Naive B cell (primary cell): ENCODE data around the gene PDSS2. TPM values are rescaled to one million over a fixed set of nuclear protein-coding genes. Genes with fewer than 3 reads are reported as not detected.
"Not testable (repeated sequence)": the region's sequence is repeated elsewhere in the genome, so short reads cannot be mapped to it uniquely, and the experiment has no call there.

Experiments used
- ATAC-seq, 2 donors: fragments of 150-1000 bp; cut with Tn5 transposase; 2 replicates each; pipeline ENCODE4 v1.10.0; 2021; ENCODE audit warnings: low read depth in 2 of 2, mild to moderate bottlenecking in 2 of 2, moderate library complexity in 2 of 2
- DNase-seq: peaks from one replicate; pipeline ENCODE4 v3.0.0; 2022
- H3K27ac Mint-ChIP-seq, 6 donors: one replicate each; pipeline ENCODE4 v1.8.0; 2020 to 2022; ENCODE audit warnings: mild to moderate bottlenecking in 6 of 6, mixed read lengths in 6 of 6, moderate library complexity in 5 of 6, inconsistent platforms in 2 of 6
- H3K27me3 Mint-ChIP-seq, 3 donors: one replicate each; pipeline ENCODE4 v1.8.0; 2021 to 2022; ENCODE audit warnings: mixed read lengths in 3 of 3, mild to moderate bottlenecking in 1 of 3
- H3K36me3 Mint-ChIP-seq, 2 donors: one replicate each; pipeline ENCODE4 v1.8.0; 2020 to 2022; ENCODE audit warnings: mixed read lengths in 2 of 2, inconsistent platforms in 1 of 2, mild to moderate bottlenecking in 1 of 2
- H3K4me1 Mint-ChIP-seq, 3 donors: one replicate each; pipeline ENCODE4 v1.8.0; 2020 to 2022; ENCODE audit warnings: mixed read lengths in 3 of 3, inconsistent platforms in 1 of 3, mild to moderate bottlenecking in 1 of 3, moderate library complexity in 1 of 3
- H3K4me3 Mint-ChIP-seq, 8 donors: one replicate each; pipeline ENCODE4 v1.8.0; 2020 to 2022; ENCODE audit warnings: mild to moderate bottlenecking in 8 of 8, mixed read lengths in 8 of 8, moderate library complexity in 8 of 8, inconsistent platforms in 2 of 8
- H3K9me3 Mint-ChIP-seq, 7 donors: one replicate each; pipeline ENCODE4 v1.8.0; 2020 to 2022; ENCODE audit warnings: mixed read lengths in 7 of 7, mild to moderate bottlenecking in 5 of 7, inconsistent platforms in 2 of 7, moderate library complexity in 1 of 7
- polyA plus RNA-seq, 6 donors: library from polyadenylated mRNA; unstranded; fragments of 300-500 nt; fragmentation: Illumina TruSeq; gene quantifications; one replicate each; pipeline ENCODE4 v1.2.3, GENCODE V29; 2021; ENCODE audit warnings: low read depth in 6 of 6

The PDSS2 gene
- polyA plus RNA-seq, 6 donors from 2014 or later, result 11.5 to 19.7 (median 16.6) TPM

- peaks cover 47 to 60% of the 10 kb centered on the region in 2 donors for H3K36me3 Mint-ChIP-seq
- ATAC-seq, result no peak
- H3K4me3 Mint-ChIP-seq, result peak overlapping the region in 1 of 8 donors; percentile 66
- peaks cover 15 to 63% (median 51%) of the 10 kb centered on the region in 7 donors for H3K9me3 Mint-ChIP-seq
- H3K27ac Mint-ChIP-seq, result no peak overlapping the region
- no peak for DNase-seq
- no peaks in the 10 kb centered on the region for H3K27me3 Mint-ChIP-seq
- peaks cover 4 to 12% (median 6%) of the 10 kb centered on the region in 3 donors for H3K4me1 Mint-ChIP-seq
Measured at GRCh38 chr6:107399935-107400334, 59.4 kb downstream of the PDSS2 start.

GRCh38 chr6:107398001-107398400, 61.4 kb downstream of the PDSS2 start:
- peaks cover 15 to 54% (median 45%) of the 10 kb centered on the region in 7 donors for H3K9me3 Mint-ChIP-seq
- no peak overlapping the region for H3K27ac Mint-ChIP-seq
- peaks cover 44 to 56% of the 10 kb centered on the region in 2 donors for H3K36me3 Mint-ChIP-seq
- ATAC-seq (no peak), DNase-seq (no peak)
- H3K4me3 Mint-ChIP-seq, result no peak overlapping the region
- no peaks in the 10 kb centered on the region for H3K27me3 Mint-ChIP-seq
- peaks cover 0 to 12% (median 4%) of the 10 kb centered on the region in 3 donors for H3K4me1 Mint-ChIP-seq

DNA sequence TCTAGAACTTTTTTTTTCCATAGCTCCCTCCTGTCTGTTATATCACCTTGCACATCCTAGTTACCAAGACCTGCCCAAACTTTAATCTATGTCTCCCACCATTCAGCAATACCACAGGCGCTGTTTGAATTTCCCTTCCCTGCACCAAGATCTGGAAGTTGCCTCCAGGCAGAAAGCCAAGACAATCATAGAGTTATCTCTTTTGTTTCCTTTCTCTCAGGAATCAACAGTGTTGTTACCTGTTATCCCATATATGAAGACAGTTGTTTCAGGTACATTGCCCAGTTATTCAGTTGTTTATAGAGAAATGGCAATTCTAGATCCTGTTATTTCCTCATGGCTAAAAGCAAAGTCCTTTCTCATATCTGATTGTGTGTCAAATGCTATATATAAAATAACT, 63.2 kb downstream of the PDSS2 start:
- H3K27ac Mint-ChIP-seq, result no peak overlapping the region
- ATAC-seq (no peak), DNase-seq (no peak)
- peak overlapping the region in 1 of 8 donors; percentile 36 for H3K4me3 Mint-ChIP-seq
- H3K4me1 Mint-ChIP-seq, result peaks cover 0 to 12% (median 4%) of the 10 kb centered on the region in 3 donors
- peaks cover 39 to 51% of the 10 kb centered on the region in 2 donors for H3K36me3 Mint-ChIP-seq
- peaks cover 16 to 39% (median 31%) of the 10 kb centered on the region in 7 donors for H3K9me3 Mint-ChIP-seq
- H3K27me3 Mint-ChIP-seq, result no peaks in the 10 kb centered on the region

DNA sequence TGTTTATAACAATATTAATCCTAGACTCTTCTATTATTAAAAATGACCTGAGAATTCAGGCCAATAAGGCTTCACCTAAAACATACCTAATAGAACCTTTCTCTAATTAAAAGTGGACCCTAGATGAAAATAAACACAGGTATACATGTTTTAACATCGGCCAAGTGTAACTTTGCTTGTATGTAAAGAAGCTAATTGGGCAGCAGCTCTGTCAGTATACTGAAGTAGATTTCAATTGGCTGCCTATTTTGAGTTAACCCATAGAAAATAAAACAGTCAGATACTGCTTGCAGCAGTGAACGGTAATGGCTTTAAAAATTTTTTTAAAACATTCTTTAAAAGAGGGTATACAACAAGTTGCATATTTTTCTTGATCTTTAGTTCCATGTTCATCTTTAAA, 67.3 kb downstream of the PDSS2 start:
- no peak for DNase-seq
- Mint-ChIP-seq H3K4me3 (no peak overlapping the region), H3K9me3 (peaks cover 12 to 35% (median 26%) of the 10 kb centered on the region in 7 donors), H3K27ac (no peak overlapping the region), H3K36me3 (peaks cover 35 to 47% of the 10 kb centered on the region in 2 donors), H3K27me3 (no peaks in the 10 kb centered on the region), H3K4me1 (peaks cover 0 to 7% (median 0%) of the 10 kb centered on the region in 3 donors)
- no peak for ATAC-seq

GRCh38 chr6:107390685-107391435, 68.5 kb downstream of the PDSS2 start:
- Mint-ChIP-seq H3K4me3 (no peak overlapping the region), H3K27ac (peak overlapping the region in 1 of 6 donors; percentile 57), H3K9me3 (peaks cover 8 to 30% (median 22%) of the 10 kb centered on the region in 7 donors), H3K36me3 (peaks cover 29 to 43% of the 10 kb centered on the region in 2 donors), H3K27me3 (no peaks in the 10 kb centered on the region), H3K4me1 (peaks cover 0 to 6% (median 0%) of the 10 kb centered on the region in 3 donors)
- no peak for ATAC-seq
- no peak for DNase-seq

DNA sequence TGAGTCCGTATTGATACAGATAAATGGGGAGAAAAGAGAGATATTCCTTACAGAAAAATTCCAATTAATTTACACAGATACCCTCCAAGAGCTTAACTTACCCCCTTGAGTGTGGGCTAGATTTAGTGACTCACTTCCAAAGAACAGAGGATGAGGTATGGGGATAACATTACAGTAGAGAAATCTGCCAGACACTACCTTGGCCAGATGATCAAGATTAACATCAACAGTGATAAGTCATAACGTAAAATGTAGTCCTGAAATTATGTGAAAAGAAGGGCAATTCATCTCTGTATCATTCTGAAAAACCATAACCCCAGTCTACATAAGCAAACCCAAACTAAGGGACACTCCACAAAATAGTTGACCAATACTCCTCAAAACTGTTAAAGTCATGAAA, 69.3 kb downstream of the PDSS2 start:
- peaks cover 28 to 38% of the 10 kb centered on the region in 2 donors for H3K36me3 Mint-ChIP-seq
- H3K4me3 Mint-ChIP-seq, result no peak overlapping the region
- no peaks in the 10 kb centered on the region for H3K27me3 Mint-ChIP-seq
- H3K9me3 Mint-ChIP-seq, result peaks cover 7 to 25% (median 13%) of the 10 kb centered on the region in 7 donors
- H3K4me1 Mint-ChIP-seq, result peaks cover 0 to 6% (median 0%) of the 10 kb centered on the region in 3 donors
- peak overlapping the region in 1 of 6 donors; percentile 32 for H3K27ac Mint-ChIP-seq
- no peak for ATAC-seq
- no peak for DNase-seq

GRCh38 chr6:107386904-107387303, 72.5 kb downstream of the PDSS2 start:
- no peaks in the 10 kb centered on the region for H3K27me3 Mint-ChIP-seq
- peaks cover 0 to 8% (median 0%) of the 10 kb centered on the region in 3 donors for H3K4me1 Mint-ChIP-seq
- H3K9me3 Mint-ChIP-seq, result peaks cover 0 to 5% (median 0%) of the 10 kb centered on the region in 7 donors
- DNase-seq (no peak), ATAC-seq (no peak)
- H3K4me3 Mint-ChIP-seq, result no peak overlapping the region
- H3K27ac Mint-ChIP-seq, result peak overlapping the region in 2 of 6 donors; percentile 31 to 71
- peaks cover 6 to 28% of the 10 kb centered on the region in 2 donors for H3K36me3 Mint-ChIP-seq

GRCh38 chr6:107386340-107386739, 73.0 kb downstream of the PDSS2 start:
- no peak for ATAC-seq
- Mint-ChIP-seq H3K27me3 (no peaks in the 10 kb centered on the region), H3K36me3 (peaks cover 6 to 28% of the 10 kb centered on the region in 2 donors), H3K27ac (peak overlapping the region in 2 of 6 donors; percentile 35 to 39), H3K4me3 (no peak overlapping the region), H3K9me3 (peaks cover 0 to 5% (median 0%) of the 10 kb centered on the region in 7 donors), H3K4me1 (peaks cover 0 to 8% (median 0%) of the 10 kb centered on the region in 3 donors)
- no peak for DNase-seq

DNA sequence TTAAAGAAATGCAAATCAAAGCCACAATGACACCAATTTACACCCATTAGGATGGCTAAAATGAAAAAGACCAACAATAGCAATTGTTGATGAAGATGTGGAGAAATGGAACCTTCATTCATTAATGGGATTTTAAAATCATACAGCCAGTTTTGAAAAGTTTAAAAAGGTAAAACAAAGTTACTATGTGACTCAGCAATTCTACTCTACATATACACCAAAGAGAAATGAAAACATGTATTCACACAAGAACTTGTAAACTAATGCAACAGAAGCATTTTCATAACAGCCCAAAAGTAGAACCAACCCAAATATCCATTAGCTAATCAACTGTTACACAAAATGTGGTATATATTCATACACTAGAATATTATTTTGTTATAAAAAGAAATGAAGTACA, 75.7 kb downstream of the PDSS2 start:
- no peaks in the 10 kb centered on the region for H3K27me3 Mint-ChIP-seq
- H3K36me3 Mint-ChIP-seq, result peaks cover 0 to 20% of the 10 kb centered on the region in 2 donors
- H3K27ac Mint-ChIP-seq, result peak overlapping the region in 1 of 6 donors; percentile 29
- no peak for ATAC-seq
- H3K4me3 Mint-ChIP-seq, result no peak overlapping the region
- H3K9me3 Mint-ChIP-seq, result peaks cover 0 to 12% (median 3%) of the 10 kb centered on the region in 7 donors
- H3K4me1 Mint-ChIP-seq, result peaks cover 0 to 8% (median 0%) of the 10 kb centered on the region in 3 donors
- DNase-seq, result no peak

- ATAC-seq (no peak), DNase-seq (no peak)
- H3K36me3 Mint-ChIP-seq, result peaks cover 0 to 10% of the 10 kb centered on the region in 2 donors
- no peak overlapping the region for H3K4me3 Mint-ChIP-seq
- peaks cover 0 to 16% (median 7%) of the 10 kb centered on the region in 7 donors for H3K9me3 Mint-ChIP-seq
- H3K27me3 Mint-ChIP-seq, result no peaks in the 10 kb centered on the region
- no peak overlapping the region for H3K27ac Mint-ChIP-seq
- peaks cover 0 to 3% (median 0%) of the 10 kb centered on the region in 3 donors for H3K4me1 Mint-ChIP-seq
Measured at GRCh38 chr6:107374264-107374663, 85.1 kb downstream of the PDSS2 start.

DNA sequence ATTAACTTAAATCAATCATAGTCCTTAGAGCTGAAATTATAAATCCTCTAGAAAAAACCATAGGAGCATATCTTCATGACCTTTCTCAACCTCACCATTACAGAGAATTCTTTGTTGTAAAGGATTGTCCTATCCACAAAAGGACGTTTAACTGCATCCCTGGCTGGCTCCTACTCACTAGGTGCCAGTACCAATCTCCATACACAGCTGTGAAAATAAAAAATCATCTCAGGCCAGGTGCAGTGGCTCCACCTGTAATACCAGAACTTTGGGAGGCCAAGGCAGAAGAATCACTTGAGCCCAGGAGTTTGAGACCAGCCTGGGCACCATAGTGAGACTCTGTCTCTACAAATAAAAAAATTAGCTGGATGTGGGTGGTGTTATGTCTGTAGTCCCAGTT, 89.9 kb downstream of the PDSS2 start:
- peaks cover 0 to 8% (median 4%) of the 10 kb centered on the region in 3 donors for H3K4me1 Mint-ChIP-seq
- no peaks in the 10 kb centered on the region for H3K27me3 Mint-ChIP-seq
- no peak overlapping the region for H3K4me3 Mint-ChIP-seq
- peak overlapping the region in 3 of 6 donors; percentile 22 to 78 (median 26) for H3K27ac Mint-ChIP-seq
- DNase-seq, result no peak
- peaks cover 0 to 1% (median 0%) of the 10 kb centered on the region in 7 donors for H3K9me3 Mint-ChIP-seq
- H3K36me3 Mint-ChIP-seq, result no peaks in the 10 kb centered on the region
- ATAC-seq, result no peak

GRCh38 chr6:107368471-107368870, 90.9 kb downstream of the PDSS2 start:
- Mint-ChIP-seq H3K36me3 (peaks cover 5 to 6% of the 10 kb centered on the region in 2 donors), H3K27ac (peak overlapping the region in 1 of 6 donors; percentile 27), H3K4me1 (peaks cover 0 to 8% (median 4%) of the 10 kb centered on the region in 3 donors), H3K9me3 (peaks cover 0 to 5% (median 0%) of the 10 kb centered on the region in 7 donors), H3K27me3 (no peaks in the 10 kb centered on the region), H3K4me3 (no peak overlapping the region)
- DNase-seq (no peak), ATAC-seq (no peak)

- H3K27me3 Mint-ChIP-seq, DNase-seq, ATAC-seq, H3K4me1 Mint-ChIP-seq, H3K27ac Mint-ChIP-seq: not testable (repeated sequence)
- H3K36me3 Mint-ChIP-seq, result peaks cover 24 to 26% of the 10 kb centered on the region in 2 donors
- H3K9me3 Mint-ChIP-seq, result peaks cover 5 to 17% (median 13%) of the 10 kb centered on the region in 7 donors
- H3K4me3 Mint-ChIP-seq, result peak overlapping the region in 1 of 8 donors; percentile 42
Measured at GRCh38 chr6:107364173-107364572, 95.2 kb downstream of the PDSS2 start.
